A549 treated with RU486 at 1 μM for 4 hours (cell line): Measurements from ENCODE around the gene MDFI. TPM values are rescaled to one million over a fixed set of nuclear protein-coding genes. Genes with fewer than 3 reads are reported as not detected.

ENCODE experiments used
- total RNA-seq: library from RNA; stranded (reverse); fragments of 200-300 nt; extraction: Qiagen RNA extraction; gene quantifications from 5 replicates; pipeline ENCODE4 v1.2.3, GENCODE V29; 2022; ENCODE audit warnings: low read depth

The MDFI gene, protein sequence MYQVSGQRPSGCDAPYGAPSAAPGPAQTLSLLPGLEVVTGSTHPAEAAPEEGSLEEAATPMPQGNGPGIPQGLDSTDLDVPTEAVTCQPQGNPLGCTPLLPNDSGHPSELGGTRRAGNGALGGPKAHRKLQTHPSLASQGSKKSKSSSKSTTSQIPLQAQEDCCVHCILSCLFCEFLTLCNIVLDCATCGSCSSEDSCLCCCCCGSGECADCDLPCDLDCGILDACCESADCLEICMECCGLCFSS
- 0.55 to 0.85 TPM (median 0.74 TPM) in 5 replicates for total RNA-seq

DNA sequence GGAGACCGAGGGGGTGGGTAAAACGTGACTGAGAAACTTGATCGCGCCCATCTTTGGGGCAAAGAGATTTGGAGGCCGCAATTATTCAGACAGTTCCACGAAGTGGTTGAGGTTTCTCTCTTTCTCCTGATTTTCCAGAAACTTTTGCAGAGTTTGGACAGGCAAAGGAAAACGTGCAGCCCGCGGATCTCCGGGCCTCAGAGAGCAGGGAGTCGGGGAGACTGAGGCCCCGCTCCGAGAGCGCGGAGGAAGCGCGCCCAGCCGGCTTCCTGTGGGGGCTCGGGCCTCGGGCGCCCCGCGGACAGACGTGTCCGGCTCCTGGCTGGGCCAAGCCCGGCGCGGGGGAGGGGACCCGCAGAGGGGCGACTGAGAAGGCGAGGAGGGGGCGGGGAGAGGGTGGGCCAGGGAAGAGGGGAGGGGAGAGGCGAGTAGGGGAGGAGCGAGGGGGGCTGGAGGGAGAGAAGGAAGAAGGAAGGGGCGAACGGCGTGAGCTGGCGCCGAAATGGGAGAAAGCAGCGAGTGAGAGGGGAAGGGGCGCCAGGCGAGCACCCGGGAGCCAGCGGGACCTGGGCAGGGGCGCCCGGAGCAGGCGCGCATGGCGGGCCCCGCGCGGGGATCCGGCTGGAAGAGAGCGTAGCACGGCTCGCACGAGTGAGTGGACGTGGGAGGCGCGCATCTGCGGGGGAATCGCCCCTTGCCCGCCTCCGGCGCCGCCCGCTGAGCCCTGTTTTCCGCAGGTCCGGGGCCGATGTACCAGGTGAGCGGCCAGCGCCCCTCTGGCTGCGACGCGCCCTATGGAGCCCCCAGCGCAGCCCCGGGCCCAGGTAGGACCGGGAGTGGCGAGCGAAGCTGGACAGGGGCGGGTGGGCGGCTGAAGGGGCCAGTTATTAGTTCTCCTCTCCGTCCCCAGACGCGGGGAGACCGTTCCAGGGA lies at the start of gene MDFI:
Gene MDFI (plus strand): TSS at position 467 of the 933 bp plus-strand sequence. CDS start 282 bp downstream, at position 749.

Other genes starting within 250 kb of the MDFI start
- 15.9 to 26.4 TPM (median 21.2 TPM) in 5 replicates for gene FOXP4, start 92.1 kb upstream of the MDFI start, total RNA-seq
- gene TFEB, start 97.1 kb downstream of the MDFI start, total RNA-seq: 3.8 to 5.8 TPM (median 4.9 TPM) in 5 replicates
- gene PGC, start 108.9 kb downstream of the MDFI start, total RNA-seq: not detected in 5 replicates
- 2.1 to 3.1 TPM (median 2.4 TPM) in 5 replicates for gene FRS3, start 141.4 kb downstream of the MDFI start, total RNA-seq
- 0.61 to 1.3 TPM (median 0.63 TPM) in 3 of 5 replicates, not detected in the others for gene PRICKLE4, start 142.3 kb downstream of the MDFI start, total RNA-seq
- gene TOMM6, start 149.2 kb downstream of the MDFI start, total RNA-seq: 276 to 323 TPM (median 313 TPM) in 5 replicates